Loucy (cell line): ENCODE results near the gene ANO10.
"Not testable (repeated sequence)": the region's sequence is repeated elsewhere in the genome, so short reads cannot be mapped to it uniquely, and the experiment has no call there.

Source experiments
- H2AFZ ChIP-seq: fragments of 200-600 bp; sonication (generic); 2 replicates; pipeline ENCODE4 v1.6.0; 2016; ENCODE audit warnings: antibody characterized with exemption, mild to moderate bottlenecking, low read length, moderate library complexity
- H3F3A ChIP-seq: fragments of 200-600 bp; 2 replicates; pipeline ENCODE4 v1.6.0; 2016; ENCODE audit warnings: antibody characterized with exemption, low read depth, mild to moderate bottlenecking
- H3K27me3 ChIP-seq: fragments of 200-600 bp; sonication (generic); 2 replicates; pipeline ENCODE4 v1.6.1; 2014; ENCODE audit warnings: low read length, mild to moderate bottlenecking; ENCODE audit not compliant: insufficient read depth, poor library complexity, severe bottlenecking
- H3K36me3 ChIP-seq: fragments of 200-600 bp; sonication (generic); 2 replicates; pipeline ENCODE4 v1.6.1; 2016; ENCODE audit warnings: low read length; ENCODE audit not compliant: insufficient read depth
- H3K4me1 ChIP-seq: fragments of 200-600 bp; sonication (generic); 2 replicates; pipeline ENCODE4 v1.5.1; 2014; ENCODE audit warnings: low read length, mild to moderate bottlenecking; ENCODE audit not compliant: insufficient read depth, poor library complexity, severe bottlenecking
- H3K4me2 ChIP-seq: fragments of 200-600 bp; sonication (generic); 2 replicates; pipeline ENCODE4 v1.6.0; 2014; ENCODE audit warnings: antibody characterized with exemption, low read length, low read depth, mild to moderate bottlenecking; ENCODE audit not compliant: poor library complexity, severe bottlenecking
- H3K4me3 ChIP-seq: fragments of 200-600 bp; sonication (generic); 2 replicates; pipeline ENCODE4 v1.5.1; 2014; ENCODE audit warnings: low read length, mild to moderate bottlenecking, mixed read lengths; ENCODE audit not compliant: poor library complexity, severe bottlenecking
- H3K79me2 ChIP-seq: fragments of 200-600 bp; sonication (generic); 2 replicates; pipeline ENCODE4 v1.6.1; 2014; ENCODE audit warnings: low read length; ENCODE audit not compliant: insufficient read depth
- H3K9ac ChIP-seq: fragments of 200-600 bp; sonication (generic); 2 replicates; pipeline ENCODE4 v1.6.0; 2014; ENCODE audit warnings: mild to moderate bottlenecking, low read depth, low read length, moderate library complexity; ENCODE audit not compliant: poor library complexity, severe bottlenecking
- H3K9me2 ChIP-seq: fragments of 200-600 bp; sonication (generic); replicated peaks from 2 replicates; pipeline ENCODE4 v1.6.1; 2016; ENCODE audit warnings: low read depth, low read length, mixed read lengths
- H3K9me3 ChIP-seq: fragments of 200-600 bp; sonication (generic); 2 replicates; pipeline ENCODE4 v1.6.1; 2014; ENCODE audit warnings: mild to moderate bottlenecking, antibody characterized with exemption, low read length, low read depth; ENCODE audit not compliant: insufficient read depth
- H4K20me1 ChIP-seq: fragments of 200-600 bp; sonication (generic); 2 replicates; pipeline ENCODE4 v1.6.0; 2014; ENCODE audit warnings: antibody characterized with exemption, low read length, mild to moderate bottlenecking; ENCODE audit not compliant: insufficient read depth, poor library complexity, severe bottlenecking
- EZH2phosphoT487 ChIP-seq: fragments of 200-600 bp; IDR thresholded peaks from 2 replicates; pipeline ENCODE4 v1.6.1; 2018; ENCODE audit warnings: antibody characterized with exemption, mild to moderate bottlenecking, moderate library complexity, borderline replicate concordance
- TF ChIP-seq, protein P1 (sequence below): fragments of 200-600 bp; sonication (generic); conservative IDR thresholded peaks from 2 replicates; pipeline ENCODE4 v1.5.1; 2014; ENCODE audit warnings: mild to moderate bottlenecking, antibody characterized with exemption, low read length

Gene ANO10

DNA sequence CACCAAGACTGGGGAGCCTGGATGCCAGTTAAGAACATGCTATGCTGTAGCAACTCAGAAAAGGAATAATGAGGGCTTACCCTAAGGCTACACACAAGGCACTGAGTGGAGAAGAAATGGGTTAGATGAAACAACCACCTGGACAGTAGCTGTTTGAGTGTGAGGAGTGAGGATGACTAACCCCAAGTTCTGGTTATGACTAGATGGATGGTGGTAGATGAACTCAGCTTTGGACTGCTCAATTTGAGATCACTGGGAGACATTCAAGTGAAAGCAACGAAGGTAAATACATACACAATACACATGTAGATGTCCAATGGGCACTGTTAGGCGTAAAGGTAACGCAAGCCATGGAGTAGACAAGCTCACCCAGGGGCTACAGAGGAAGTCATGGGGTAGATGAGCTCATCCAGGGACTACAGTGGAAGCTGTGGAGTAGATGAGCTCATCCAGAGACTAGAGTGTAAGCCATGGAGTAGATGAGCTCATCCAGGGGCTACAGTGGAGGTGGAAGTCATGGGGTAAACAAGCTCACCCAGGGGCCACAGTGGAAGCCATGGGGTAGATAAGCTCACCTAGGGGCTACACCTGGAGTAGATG lies 98.3 kb downstream of the ANO10 start:
- H3K79me2 ChIP-seq = no peaks in the 10 kb centered on the region
- H3K9me2 ChIP-seq = no peaks in the 10 kb centered on the region
- no peaks in the 10 kb centered on the region for H4K20me1 ChIP-seq
- H3K9ac ChIP-seq = no peak overlapping the region
- TF ChIP-seq EZH2phosphoT487 = no peak
- TF ChIP-seq, protein P1, sequence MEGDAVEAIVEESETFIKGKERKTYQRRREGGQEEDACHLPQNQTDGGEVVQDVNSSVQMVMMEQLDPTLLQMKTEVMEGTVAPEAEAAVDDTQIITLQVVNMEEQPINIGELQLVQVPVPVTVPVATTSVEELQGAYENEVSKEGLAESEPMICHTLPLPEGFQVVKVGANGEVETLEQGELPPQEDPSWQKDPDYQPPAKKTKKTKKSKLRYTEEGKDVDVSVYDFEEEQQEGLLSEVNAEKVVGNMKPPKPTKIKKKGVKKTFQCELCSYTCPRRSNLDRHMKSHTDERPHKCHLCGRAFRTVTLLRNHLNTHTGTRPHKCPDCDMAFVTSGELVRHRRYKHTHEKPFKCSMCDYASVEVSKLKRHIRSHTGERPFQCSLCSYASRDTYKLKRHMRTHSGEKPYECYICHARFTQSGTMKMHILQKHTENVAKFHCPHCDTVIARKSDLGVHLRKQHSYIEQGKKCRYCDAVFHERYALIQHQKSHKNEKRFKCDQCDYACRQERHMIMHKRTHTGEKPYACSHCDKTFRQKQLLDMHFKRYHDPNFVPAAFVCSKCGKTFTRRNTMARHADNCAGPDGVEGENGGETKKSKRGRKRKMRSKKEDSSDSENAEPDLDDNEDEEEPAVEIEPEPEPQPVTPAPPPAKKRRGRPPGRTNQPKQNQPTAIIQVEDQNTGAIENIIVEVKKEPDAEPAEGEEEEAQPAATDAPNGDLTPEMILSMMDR = no peak
- no peaks in the 10 kb centered on the region for H3F3A ChIP-seq
- no peak overlapping the region for H2AFZ ChIP-seq
- peaks cover 4% of the 10 kb centered on the region; the same call in 1 of the 2 replicates for H3K9me3 ChIP-seq
- H3K4me1 ChIP-seq = no peaks in the 10 kb centered on the region
- no peak overlapping the region for H3K4me2 ChIP-seq
- H3K4me3 ChIP-seq = no peak overlapping the region
- H3K36me3 ChIP-seq = peaks cover 4% of the 10 kb centered on the region; the same call in 1 of the 2 replicates
- no peaks in the 10 kb centered on the region for H3K27me3 ChIP-seq

GRCh38 chr3:43522727-43523362 lies 99.0 kb downstream of the ANO10 start:
- no peak overlapping the region for H3K4me2 ChIP-seq
- no peaks in the 10 kb centered on the region for H3F3A ChIP-seq
- H3K4me3 ChIP-seq = no peak overlapping the region
- H3K27me3 ChIP-seq = no peaks in the 10 kb centered on the region
- no peak overlapping the region for H2AFZ ChIP-seq
- no peaks in the 10 kb centered on the region for H3K9me2 ChIP-seq
- no peaks in the 10 kb centered on the region for H3K79me2 ChIP-seq
- no peaks in the 10 kb centered on the region for H3K4me1 ChIP-seq
- peaks cover 4% of the 10 kb centered on the region; the same call in 1 of the 2 replicates for H3K36me3 ChIP-seq
- peaks cover 4% of the 10 kb centered on the region; the same call in 1 of the 2 replicates for H3K9me3 ChIP-seq
- H4K20me1 ChIP-seq = no peaks in the 10 kb centered on the region
- no peak overlapping the region for H3K9ac ChIP-seq
- TF ChIP-seq, protein P1 = no peak
- TF ChIP-seq EZH2phosphoT487 = no peak

DNA sequence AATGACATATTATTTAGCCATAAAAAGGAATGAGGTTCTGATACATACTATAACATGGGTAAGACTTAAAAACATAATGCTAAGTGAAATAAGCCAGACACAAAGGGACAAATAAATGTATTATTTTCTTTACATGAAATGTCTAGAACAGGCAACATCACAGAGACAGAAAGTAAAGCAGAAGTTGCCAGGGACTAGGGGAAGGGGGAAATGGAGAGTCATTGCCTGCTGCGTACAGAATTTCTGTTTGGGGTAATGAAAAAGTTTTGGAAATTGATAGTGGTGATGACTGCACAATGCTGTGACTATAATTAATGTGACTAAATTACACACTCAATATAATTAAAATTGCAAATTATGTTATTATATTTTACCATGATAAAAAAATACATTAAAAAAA lies 99.9 kb downstream of the ANO10 start:
- Histone ChIP-seq H3K9me3 (peaks cover 4% of the 10 kb centered on the region; the same call in 1 of the 2 replicates), H3K36me3 (peaks cover 4% of the 10 kb centered on the region; the same call in 1 of the 2 replicates)

GRCh38 chr3:43518515-43518914 lies 103.3 kb downstream of the ANO10 start:
- H2AFZ ChIP-seq, H3K4me2 ChIP-seq, H3K36me3 ChIP-seq, H3F3A ChIP-seq, H3K9me2 ChIP-seq, H3K9ac ChIP-seq, H3K4me3 ChIP-seq, H3K9me3 ChIP-seq, H3K4me1 ChIP-seq, H3K27me3 ChIP-seq, H4K20me1 ChIP-seq, H3K79me2 ChIP-seq: not testable (repeated sequence)

More for the DNA sequence above, 99.9 kb downstream of the ANO10 start:
- Histone ChIP-seq H4K20me1 (no peaks in the 10 kb centered on the region), H3K79me2 (no peaks in the 10 kb centered on the region), H3K9ac (no peak overlapping the region), H3K9me2 (no peaks in the 10 kb centered on the region), H3K27me3 (no peaks in the 10 kb centered on the region), H3K4me2 (no peak overlapping the region), H3K4me3 (no peak overlapping the region), H2AFZ (no peak overlapping the region), H3F3A (no peaks in the 10 kb centered on the region), H3K4me1 (no peaks in the 10 kb centered on the region)
- no peak for TF ChIP-seq EZH2phosphoT487
- TF ChIP-seq, protein P1 = no peak
